ENCODE results near the gene CTNND2.
"Not testable (repeated sequence)": the region's sequence is repeated elsewhere in the genome, so short reads cannot be mapped to it uniquely, and the experiment has no call there.

Gene CTNND2

GRCh38 chr5:11069041-11069440 is 835.2 kb downstream of the CTNND2 start:
- H3K36me3 ChIP-seq (ENCODE audit: insufficient read depth, low read length), result no peaks in the 10 kb centered on the region
- H3K4me3 ChIP-seq (ENCODE audit: low read depth in 1 of 2, low read length in 2 of 2), result no peak overlapping the region
- no peak for TF ChIP-seq EZH2 (IDR thresholded peaks at IDR 0.05; ENCODE audit: borderline replicate concordance, low read depth, low read length, severe bottlenecking)
- TF ChIP-seq, protein P1, sequence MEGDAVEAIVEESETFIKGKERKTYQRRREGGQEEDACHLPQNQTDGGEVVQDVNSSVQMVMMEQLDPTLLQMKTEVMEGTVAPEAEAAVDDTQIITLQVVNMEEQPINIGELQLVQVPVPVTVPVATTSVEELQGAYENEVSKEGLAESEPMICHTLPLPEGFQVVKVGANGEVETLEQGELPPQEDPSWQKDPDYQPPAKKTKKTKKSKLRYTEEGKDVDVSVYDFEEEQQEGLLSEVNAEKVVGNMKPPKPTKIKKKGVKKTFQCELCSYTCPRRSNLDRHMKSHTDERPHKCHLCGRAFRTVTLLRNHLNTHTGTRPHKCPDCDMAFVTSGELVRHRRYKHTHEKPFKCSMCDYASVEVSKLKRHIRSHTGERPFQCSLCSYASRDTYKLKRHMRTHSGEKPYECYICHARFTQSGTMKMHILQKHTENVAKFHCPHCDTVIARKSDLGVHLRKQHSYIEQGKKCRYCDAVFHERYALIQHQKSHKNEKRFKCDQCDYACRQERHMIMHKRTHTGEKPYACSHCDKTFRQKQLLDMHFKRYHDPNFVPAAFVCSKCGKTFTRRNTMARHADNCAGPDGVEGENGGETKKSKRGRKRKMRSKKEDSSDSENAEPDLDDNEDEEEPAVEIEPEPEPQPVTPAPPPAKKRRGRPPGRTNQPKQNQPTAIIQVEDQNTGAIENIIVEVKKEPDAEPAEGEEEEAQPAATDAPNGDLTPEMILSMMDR (IDR thresholded peaks at IDR 0.05; ENCODE audit: borderline replicate concordance, extremely low read depth, low read length, poor library complexity, severe bottlenecking), result no peak
- DNase-seq (no peak), ATAC-seq (ENCODE audit: insufficient read depth, low read depth) (no peak)
- H3K27ac ChIP-seq (ENCODE audit: low read length), result no peak overlapping the region
- no peak overlapping the region for H3K4me2 ChIP-seq (ENCODE audit: insufficient read depth, low read length)
- no peaks in the 10 kb centered on the region for H3K9me3 ChIP-seq (ENCODE audit: insufficient read depth, low read length, severe bottlenecking)
- H4K20me1 ChIP-seq (ENCODE audit: insufficient read depth, low read length), result no peaks in the 10 kb centered on the region
- H3K9ac ChIP-seq (ENCODE audit: low read depth, low read length), result no peak overlapping the region
- no peak overlapping the region for H2AFZ ChIP-seq (ENCODE audit: low read depth, low read length)
- no peaks in the 10 kb centered on the region for H3K27me3 ChIP-seq (ENCODE audit: insufficient read depth, low read length, poor library complexity)
- no peaks in the 10 kb centered on the region for H3K4me1 ChIP-seq (ENCODE audit: insufficient read depth, low read length)
- H3K79me2 ChIP-seq (ENCODE audit: insufficient read depth, low read length), result no peaks in the 10 kb centered on the region

GRCh38 chr5:11065723-11066122 is 838.5 kb downstream of the CTNND2 start:
- H3K4me1 ChIP-seq (ENCODE audit: insufficient read depth, low read length); H4K20me1 ChIP-seq (ENCODE audit: insufficient read depth, low read length); ATAC-seq (ENCODE audit: insufficient read depth, low read depth); H3K9me3 ChIP-seq (ENCODE audit: insufficient read depth, low read length, severe bottlenecking); H2AFZ ChIP-seq (ENCODE audit: low read depth, low read length); H3K4me3 ChIP-seq (ENCODE audit: low read depth in 1 of 2, low read length in 2 of 2); H3K27me3 ChIP-seq (ENCODE audit: insufficient read depth, low read length, poor library complexity); H3K4me2 ChIP-seq (ENCODE audit: insufficient read depth, low read length); H3K36me3 ChIP-seq (ENCODE audit: insufficient read depth, low read length); H3K27ac ChIP-seq (ENCODE audit: low read length); H3K9ac ChIP-seq (ENCODE audit: low read depth, low read length); DNase-seq; H3K79me2 ChIP-seq (ENCODE audit: insufficient read depth, low read length): not testable (repeated sequence)

DNA sequence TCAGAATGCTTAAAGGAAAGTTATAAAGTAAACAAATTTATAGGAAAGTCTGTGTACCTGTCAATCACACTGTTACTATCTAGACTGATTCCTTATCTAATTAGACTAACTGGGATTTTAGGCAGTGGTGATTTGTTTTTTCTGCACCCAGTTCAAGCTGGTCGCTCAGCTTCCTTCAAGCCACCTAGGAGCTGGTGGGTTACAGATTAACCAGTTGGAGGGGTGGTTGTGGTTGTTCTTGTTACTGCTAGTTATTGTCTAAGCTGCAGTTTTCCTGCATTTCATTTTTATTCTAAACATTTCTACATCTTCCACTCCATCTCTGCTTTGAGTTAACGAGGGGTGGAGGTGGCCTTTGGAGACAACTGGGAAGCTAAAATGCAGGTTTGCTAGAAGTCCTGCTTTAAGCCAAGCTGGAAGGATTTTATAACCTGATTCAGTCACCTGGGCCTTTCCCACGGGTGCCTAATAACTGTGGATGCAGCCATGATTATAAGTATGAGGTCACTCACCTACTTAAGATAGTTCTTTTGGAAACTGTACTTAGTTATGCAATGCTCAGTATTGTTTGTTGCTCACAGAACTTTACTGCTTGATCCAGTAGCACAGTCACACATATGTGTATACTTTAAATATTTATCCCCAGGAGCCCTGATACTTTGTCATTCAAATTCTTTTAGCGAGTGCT is 839.3 kb downstream of the CTNND2 start:
- H3K79me2 ChIP-seq (ENCODE audit: insufficient read depth, low read length), result no peaks in the 10 kb centered on the region
- no peaks in the 10 kb centered on the region for H3K36me3 ChIP-seq (ENCODE audit: insufficient read depth, low read length)
- TF ChIP-seq, protein P1 (IDR thresholded peaks at IDR 0.05; ENCODE audit: borderline replicate concordance, extremely low read depth, low read length, poor library complexity, severe bottlenecking), result no peak
- TF ChIP-seq EZH2 (IDR thresholded peaks at IDR 0.05; ENCODE audit: borderline replicate concordance, low read depth, low read length, severe bottlenecking), result no peak
- no peak overlapping the region for H3K27ac ChIP-seq (ENCODE audit: low read length)
- H3K4me3 ChIP-seq (ENCODE audit: low read depth in 1 of 2, low read length in 2 of 2), result no peak overlapping the region
- H3K9ac ChIP-seq (ENCODE audit: low read depth, low read length), result no peak overlapping the region
- no peak overlapping the region for H2AFZ ChIP-seq (ENCODE audit: low read depth, low read length)
- DNase-seq (no peak), ATAC-seq (ENCODE audit: insufficient read depth, low read depth) (no peak)
- H4K20me1 ChIP-seq (ENCODE audit: insufficient read depth, low read length), result no peaks in the 10 kb centered on the region
- H3K9me3 ChIP-seq (ENCODE audit: insufficient read depth, low read length, severe bottlenecking), result no peaks in the 10 kb centered on the region
- no peaks in the 10 kb centered on the region for H3K27me3 ChIP-seq (ENCODE audit: insufficient read depth, low read length, poor library complexity)
- no peak overlapping the region for H3K4me2 ChIP-seq (ENCODE audit: insufficient read depth, low read length)
- H3K4me1 ChIP-seq (ENCODE audit: insufficient read depth, low read length), result no peaks in the 10 kb centered on the region

GRCh38 chr5:11062397-11062796 is 841.8 kb downstream of the CTNND2 start:
- DNase-seq (no peak), ATAC-seq (ENCODE audit: insufficient read depth, low read depth) (no peak)
- Histone ChIP-seq H3K9me3 (ENCODE audit: insufficient read depth, low read length, severe bottlenecking) (no peaks in the 10 kb centered on the region), H3K79me2 (ENCODE audit: insufficient read depth, low read length) (no peaks in the 10 kb centered on the region), H3K4me3 (ENCODE audit: low read depth in 1 of 2, low read length in 2 of 2) (no peak overlapping the region), H3K4me1 (ENCODE audit: insufficient read depth, low read length) (no peaks in the 10 kb centered on the region), H4K20me1 (ENCODE audit: insufficient read depth, low read length) (no peaks in the 10 kb centered on the region), H3K4me2 (ENCODE audit: insufficient read depth, low read length) (no peak overlapping the region), H2AFZ (ENCODE audit: low read depth, low read length) (no peak overlapping the region), H3K9ac (ENCODE audit: low read depth, low read length) (no peak overlapping the region), H3K27ac (ENCODE audit: low read length) (no peak overlapping the region), H3K36me3 (ENCODE audit: insufficient read depth, low read length) (no peaks in the 10 kb centered on the region), H3K27me3 (ENCODE audit: insufficient read depth, low read length, poor library complexity) (no peaks in the 10 kb centered on the region)
- TF ChIP-seq, protein P1 (IDR thresholded peaks at IDR 0.05; ENCODE audit: borderline replicate concordance, extremely low read depth, low read length, poor library complexity, severe bottlenecking), result no peak
- TF ChIP-seq EZH2 (IDR thresholded peaks at IDR 0.05; ENCODE audit: borderline replicate concordance, low read depth, low read length, severe bottlenecking), result no peak

Measured in DND-41 (cell line).